NT2/D1 (cell line): ENCODE measurements around the gene KIFC1.

ENCODE experiments used
- DNase-seq: peaks from one replicate; pipeline ENCODE4 v3.0.0-alpha.2; 2011; ENCODE audit warnings: low read depth, low spot score
- H3K27me3 ChIP-seq: 2 replicates; pipeline ENCODE4 v1.6.0; 2011; ENCODE audit warnings: mild to moderate bottlenecking; ENCODE audit not compliant: insufficient read length, insufficient read depth
- H3K36me3 ChIP-seq: 2 replicates; pipeline ENCODE4 v1.6.1; 2011; ENCODE audit warnings: mild to moderate bottlenecking, low read length, mixed read lengths; ENCODE audit not compliant: insufficient read depth, insufficient read length
- H3K4me1 ChIP-seq: 2 replicates; pipeline ENCODE4 v1.5.1; 2011; ENCODE audit not compliant: insufficient read depth, insufficient read length
- H3K4me3 ChIP-seq: 2 replicates; pipeline ENCODE4 v1.5.1; 2011; ENCODE audit warnings: low read depth; ENCODE audit not compliant: insufficient read length
- H3K9ac ChIP-seq: 2 replicates; pipeline ENCODE4 v1.6.0; 2011; ENCODE audit warnings: low read depth; ENCODE audit not compliant: insufficient read length
- H3K9me3 ChIP-seq: 2 replicates; pipeline ENCODE4 v1.5.1; 2011; ENCODE audit warnings: mild to moderate bottlenecking, low read length; ENCODE audit not compliant: insufficient read depth
- SUZ12 ChIP-seq: IDR thresholded peaks from 2 replicates; pipeline ENCODE4 v1.6.1; 2011; ENCODE audit not compliant: insufficient read length, insufficient read depth; ENCODE audit errors: extremely low read depth
- YY1 ChIP-seq: IDR thresholded peaks from 2 replicates; pipeline ENCODE4 v1.6.1; 2011; ENCODE audit not compliant: insufficient read length, insufficient read depth
- ZNF274 ChIP-seq: IDR thresholded peaks from 2 replicates; pipeline ENCODE4 v1.6.1; 2011; ENCODE audit warnings: mild to moderate bottlenecking, low read depth, low read length

KIFC1 gene

DNA sequence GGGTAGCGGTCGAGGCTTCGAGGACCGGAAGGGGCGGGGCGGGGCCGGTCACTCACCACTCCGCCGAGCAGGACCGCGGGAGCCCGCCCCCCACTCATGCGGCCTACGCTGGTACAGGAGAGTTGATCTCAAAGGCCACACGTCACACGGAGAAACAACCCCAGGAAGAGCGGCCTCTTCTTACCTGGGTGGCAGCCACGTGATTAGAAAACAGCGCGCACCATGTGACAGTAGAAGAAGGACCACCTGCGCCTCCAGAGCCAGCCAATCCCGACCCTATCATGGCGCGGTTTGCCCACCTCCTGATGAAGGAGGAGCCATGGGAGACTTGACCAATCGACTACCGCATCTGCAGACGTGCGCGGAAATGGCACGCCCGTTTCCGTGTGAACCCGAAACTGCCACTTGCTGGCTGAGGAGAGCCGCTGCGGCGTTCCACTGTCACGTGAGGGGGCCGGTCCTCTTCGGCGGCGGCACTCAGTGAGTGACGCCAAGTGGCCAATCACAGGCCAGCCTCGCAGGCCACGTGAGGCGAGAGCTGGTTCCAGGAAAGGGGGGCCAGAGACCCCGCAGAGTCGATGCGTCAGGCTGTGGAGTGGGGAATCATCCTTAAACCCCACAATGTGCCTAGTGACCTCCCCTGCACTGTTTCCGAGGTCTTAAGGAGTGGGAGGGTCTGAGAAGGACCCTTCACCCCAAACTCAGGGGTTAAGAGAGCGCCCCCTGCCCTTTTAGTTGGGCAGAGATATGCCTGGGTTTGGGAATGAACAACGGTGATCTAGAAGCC, 26.5 kb downstream of the KIFC1 start, which contains the start of gene CUTA:
Gene CUTA, minus strand, starts transcription at position 205 of the 787 bp plus-strand sequence. Its CDS starts 107 bp downstream, at position 98.
- Histone ChIP-seq H3K9me3 (no peaks in the 10 kb centered on the region), H3K9ac (peak within 1 kb of the TSS; percentile 91)

DNA sequence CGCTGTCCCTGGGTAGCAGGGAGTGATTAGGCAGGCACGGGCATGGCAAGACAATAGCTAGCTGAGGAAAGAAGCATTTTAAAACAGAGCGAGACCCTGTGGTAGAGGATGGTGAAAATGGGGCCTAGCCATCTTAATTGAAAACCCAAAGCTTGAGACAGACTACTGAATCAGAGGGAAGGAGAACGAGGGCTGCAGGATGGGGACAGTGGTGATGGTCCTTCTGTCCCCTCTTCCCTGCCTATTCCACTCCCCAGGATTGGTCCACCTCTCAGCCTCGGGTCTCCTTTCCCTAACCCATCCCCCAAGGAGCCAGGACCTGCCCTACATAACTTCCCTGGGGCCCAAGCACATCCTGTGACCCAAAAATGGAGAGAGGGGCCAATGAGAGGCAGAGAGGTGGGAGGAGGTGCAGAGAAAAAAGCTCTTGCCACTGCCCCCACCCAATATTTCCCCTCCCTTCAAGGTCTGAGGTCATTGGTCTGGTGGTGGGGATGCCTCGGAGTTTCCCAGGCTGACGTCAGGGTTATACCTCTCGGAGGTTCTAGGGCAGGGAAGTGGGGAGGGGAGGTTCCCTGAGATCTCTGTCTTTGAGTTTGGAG, 27.2 kb downstream of the KIFC1 start:
- H3K27me3 ChIP-seq = no peaks in the 10 kb centered on the region
- DNase-seq = no peak
- H3K36me3 ChIP-seq = peaks cover 47% of the 10 kb centered on the region
- H3K4me3 ChIP-seq = peak overlapping the region; percentile 51
- TF ChIP-seq ZNF274 (no peak), SUZ12 (no peak), YY1 (no peak)
- peak overlapping the region; percentile 83 for H3K9ac ChIP-seq
- H3K9me3 ChIP-seq = no peaks in the 10 kb centered on the region
- H3K4me1 ChIP-seq = peaks cover 4% of the 10 kb centered on the region

More for the DNA sequence above, 26.5 kb downstream of the KIFC1 start, which contains the start of gene CUTA:
- Histone ChIP-seq H3K4me1 (peaks cover 4% of the 10 kb centered on the region), H3K27me3 (no peaks in the 10 kb centered on the region), H3K4me3 (peak within 1 kb of the TSS; percentile 93), H3K36me3 (peaks cover 47% of the 10 kb centered on the region)
- peak; percentile 96 for DNase-seq
- TF ChIP-seq SUZ12 (no peak), YY1 (peak; percentile 13)

DNA sequence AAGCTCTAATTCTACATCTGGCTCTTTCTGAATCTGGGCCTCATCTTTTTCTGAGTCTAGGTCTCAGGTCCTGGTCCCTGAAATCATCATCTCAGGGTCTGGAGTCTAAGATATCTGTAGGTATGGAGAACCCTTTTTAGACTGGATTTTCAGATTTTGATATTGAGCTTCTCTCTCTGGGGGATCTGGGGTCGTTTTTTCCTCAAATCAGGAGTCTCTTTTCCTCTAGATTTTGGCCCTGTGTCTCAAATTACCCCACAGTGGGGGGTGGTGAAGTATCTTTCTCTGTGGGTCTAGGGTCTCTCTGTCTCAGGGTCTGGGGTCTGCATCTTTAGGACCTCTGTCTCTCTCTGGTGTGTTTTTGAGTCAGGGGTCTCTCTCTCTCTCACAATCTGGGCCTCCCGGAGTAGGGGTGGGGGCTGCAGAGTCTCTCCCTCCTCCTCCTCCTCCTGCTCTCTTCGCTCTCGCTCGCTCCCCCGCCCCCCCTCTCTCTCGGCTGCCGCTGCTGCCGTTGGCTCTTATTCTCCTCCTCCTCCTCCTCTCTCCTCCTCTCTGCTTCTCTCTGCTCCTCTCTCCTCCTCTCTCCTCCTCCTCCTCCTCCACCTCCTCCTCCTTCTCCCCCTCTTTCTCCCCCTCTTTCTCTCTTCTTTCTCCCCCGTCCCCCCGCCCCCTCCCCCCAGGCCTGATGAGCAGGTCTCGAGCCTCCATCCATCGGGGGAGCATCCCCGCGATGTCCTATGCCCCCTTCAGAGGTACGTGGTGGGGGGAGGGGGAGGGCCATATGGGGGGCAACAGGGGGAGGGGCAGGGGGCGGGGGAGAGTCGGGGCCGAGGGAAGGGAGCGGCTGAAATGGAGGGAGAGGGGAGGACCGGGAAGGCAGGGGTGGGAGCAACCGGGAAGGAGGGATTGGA, 28.2 kb downstream of the KIFC1 start, which contains the start of gene SYNGAP1:
Gene SYNGAP1, plus strand, starts transcription at position 486 of the 911 bp plus-strand sequence. Its CDS starts 200 bp downstream, at position 686.
- Histone ChIP-seq H3K9ac (peak within 1 kb of the TSS; percentile 83), H3K4me3 (peak within 1 kb of the TSS; percentile 51), H3K36me3 (peaks cover 42% of the 10 kb centered on the region), H3K27me3 (no peaks in the 10 kb centered on the region), H3K4me1 (peaks cover 6% of the 10 kb centered on the region), H3K9me3 (no peaks in the 10 kb centered on the region)
- no peak for DNase-seq
- TF ChIP-seq SUZ12 = no peak

DNA sequence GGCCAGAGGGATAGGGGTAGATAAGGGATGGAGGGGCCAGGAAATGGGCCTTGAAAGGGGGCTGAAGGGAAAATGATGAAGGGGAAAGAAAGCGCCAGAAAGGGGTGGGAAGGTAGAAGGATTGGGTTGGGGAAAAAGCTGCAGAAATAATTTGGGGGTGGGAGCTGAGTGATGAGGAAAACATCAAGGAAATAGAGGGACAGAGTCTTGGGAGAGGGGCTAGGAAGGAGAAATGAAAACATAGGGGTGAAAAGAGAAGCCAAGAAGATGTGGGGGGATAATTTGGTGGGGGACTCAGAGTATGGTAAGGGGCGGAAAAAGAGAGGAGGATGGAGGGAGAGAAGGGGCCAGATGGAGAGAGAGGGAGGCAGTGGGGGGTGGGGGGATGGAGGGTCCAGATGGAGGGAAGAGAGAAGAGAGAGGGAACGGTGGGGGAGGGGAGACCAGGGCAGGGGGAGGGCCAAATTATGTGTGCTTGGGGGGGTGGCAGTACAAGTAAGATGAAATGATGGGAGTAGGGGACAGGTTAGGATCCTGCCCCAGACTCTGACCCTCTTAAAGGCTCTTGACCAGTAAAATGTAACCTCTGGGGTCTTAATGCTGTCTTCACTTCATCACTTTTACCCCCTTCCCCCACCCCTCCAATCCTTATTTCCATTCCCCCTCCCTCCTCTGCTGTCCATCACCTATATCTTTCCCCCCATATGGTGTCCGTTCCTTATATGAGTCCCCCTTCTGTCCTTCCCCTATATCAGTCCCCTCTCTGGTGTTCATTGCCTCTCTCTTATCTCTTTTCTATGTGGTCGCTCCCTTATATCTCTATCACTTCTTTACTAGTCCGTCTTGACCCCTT, 29.1 kb downstream of the KIFC1 start:
- H3K4me3 ChIP-seq = peak overlapping the region; percentile 45

DNA sequence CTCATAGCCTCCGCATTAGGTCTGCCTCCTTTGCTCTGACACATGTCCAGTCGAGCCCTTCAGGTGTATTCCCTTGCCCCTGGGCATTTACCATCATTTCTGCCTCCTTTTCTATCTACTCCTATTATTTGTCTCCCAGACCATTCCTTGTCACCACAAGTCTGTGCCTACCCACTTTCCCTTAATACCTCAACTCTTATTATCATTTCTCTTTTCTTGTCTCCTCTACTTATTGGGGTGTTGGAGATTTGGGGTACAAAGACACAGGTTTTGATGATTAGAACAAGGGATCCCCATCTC, 29.7 kb downstream of the KIFC1 start:
- H3K4me1 ChIP-seq = peaks cover 5% of the 10 kb centered on the region
- DNase-seq = no peak
- peaks cover 27% of the 10 kb centered on the region for H3K36me3 ChIP-seq
- H3K27me3 ChIP-seq = no peaks in the 10 kb centered on the region
- no peak overlapping the region for H3K9ac ChIP-seq
- H3K4me3 ChIP-seq = no peak overlapping the region
- H3K9me3 ChIP-seq = no peaks in the 10 kb centered on the region
- TF ChIP-seq ZNF274 (no peak), YY1 (no peak), SUZ12 (no peak)

More for the DNA sequence above, 29.1 kb downstream of the KIFC1 start:
- Histone ChIP-seq H3K27me3 (no peaks in the 10 kb centered on the region), H3K9me3 (no peaks in the 10 kb centered on the region), H3K4me1 (peaks cover 7% of the 10 kb centered on the region), H3K9ac (no peak overlapping the region), H3K36me3 (peaks cover 33% of the 10 kb centered on the region)
- DNase-seq = no peak
- TF ChIP-seq YY1 = no peak
- no peak for TF ChIP-seq ZNF274
- TF ChIP-seq SUZ12 = no peak

DNA sequence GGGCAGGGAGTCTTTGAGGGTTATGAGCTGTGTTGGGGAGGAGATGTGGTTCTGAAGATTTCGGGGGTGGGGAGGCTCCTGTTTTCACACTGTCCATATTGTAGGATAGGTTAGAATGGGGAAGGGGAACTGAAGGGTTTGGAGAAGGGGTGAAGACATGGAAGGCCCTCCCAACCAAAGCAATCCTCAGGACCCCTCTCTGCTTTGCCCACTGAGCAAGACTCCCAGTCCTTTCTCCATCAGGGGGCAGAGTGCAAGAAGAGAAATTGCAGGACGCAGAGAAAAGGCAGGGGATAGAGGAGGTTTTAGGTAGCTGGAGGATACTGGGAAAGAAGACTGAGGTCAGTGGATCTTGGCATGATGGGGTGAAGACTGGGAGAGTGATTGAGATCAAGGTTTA, 32.2 kb downstream of the KIFC1 start:
- H3K4me3 ChIP-seq = no peak overlapping the region
- DNase-seq = no peak
- H3K36me3 ChIP-seq = peaks cover 20% of the 10 kb centered on the region
- TF ChIP-seq ZNF274 (no peak), SUZ12 (no peak), YY1 (no peak)
- no peaks in the 10 kb centered on the region for H3K27me3 ChIP-seq
- peaks cover 13% of the 10 kb centered on the region for H3K4me1 ChIP-seq
- no peak overlapping the region for H3K9ac ChIP-seq
- no peaks in the 10 kb centered on the region for H3K9me3 ChIP-seq
